H1 (cell line): ENCODE results near the gene HIVEP3. TPM values are rescaled to one million over a fixed set of nuclear protein-coding genes. Genes with fewer than 3 reads are reported as not detected.

Experiments
- polyA plus RNA-seq, 7 experiments: library from polyadenylated mRNA; depleted of rRNA in 3 of 7; stranded (reverse) in 5 of 7; unstranded in 2 of 7; fragments of >200 nt in 5 of 7; fragments of 200-250 nt in 2 of 7; gene quantifications; 1 replicate in 5 of 7; 2 replicates in 1 of 7; 4 replicates in 1 of 7; pipeline versions ENCODE4 v1.2.1 to v1.2.3, GENCODE V29; 2011 to 2013; ENCODE audit warnings: missing spikeins in 2 of 7, mixed read lengths in 2 of 7
- total RNA-seq: library from RNA; stranded (reverse); fragmentation: NEBNext Ultra II Directional; extraction: Animal tissue kit (Norgen Biotek cat#: 25700); gene quantifications from 2 replicates; pipeline ENCODE4 v1.2.1, GENCODE V29; 2021
- TF ChIP-seq, protein P1 (sequence below), 3 experiments: IDR thresholded peaks; 1 replicate in 2 of 3; 2 replicates in 1 of 3; pipeline versions ENCODE4 v1.5.1 to v1.6.1; 2011; ENCODE audit warnings: low read length in 3 of 3, mild to moderate bottlenecking in 3 of 3, inconsistent platforms in 2 of 3, low read depth in 1 of 3, moderate library complexity in 1 of 3; ENCODE audit not compliant: insufficient read depth in 1 of 3; ENCODE audit errors: control extremely low read depth in 1 of 3

HIVEP3 gene
- total and polyA plus RNA-seq, 2 of the 8 experiments (the other 6 are each of a cell fraction or from before 2014, with no cell fraction given) = 0.24 to 0.69 TPM

DNA sequence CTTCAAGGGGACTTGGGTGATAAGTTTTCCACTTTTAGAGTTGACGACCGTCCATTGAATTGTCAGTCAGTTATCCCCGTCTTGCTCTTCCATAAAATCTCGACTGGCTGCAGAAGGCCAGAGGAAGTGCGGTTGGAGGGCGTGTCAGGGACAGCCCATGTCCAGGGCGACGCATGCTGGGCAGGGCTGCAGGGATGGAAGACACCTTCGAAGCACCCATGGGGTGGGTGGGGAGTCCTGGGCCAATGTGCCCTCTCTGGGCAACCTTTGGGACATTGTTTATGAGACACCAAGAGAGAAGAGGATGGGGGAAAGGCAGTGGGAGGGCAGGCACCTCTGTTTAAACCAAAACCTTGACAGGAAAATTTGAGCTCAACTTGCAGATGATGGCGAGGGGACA lies 395.7 kb downstream of the HIVEP3 start (continued):
- TF ChIP-seq, protein P1, sequence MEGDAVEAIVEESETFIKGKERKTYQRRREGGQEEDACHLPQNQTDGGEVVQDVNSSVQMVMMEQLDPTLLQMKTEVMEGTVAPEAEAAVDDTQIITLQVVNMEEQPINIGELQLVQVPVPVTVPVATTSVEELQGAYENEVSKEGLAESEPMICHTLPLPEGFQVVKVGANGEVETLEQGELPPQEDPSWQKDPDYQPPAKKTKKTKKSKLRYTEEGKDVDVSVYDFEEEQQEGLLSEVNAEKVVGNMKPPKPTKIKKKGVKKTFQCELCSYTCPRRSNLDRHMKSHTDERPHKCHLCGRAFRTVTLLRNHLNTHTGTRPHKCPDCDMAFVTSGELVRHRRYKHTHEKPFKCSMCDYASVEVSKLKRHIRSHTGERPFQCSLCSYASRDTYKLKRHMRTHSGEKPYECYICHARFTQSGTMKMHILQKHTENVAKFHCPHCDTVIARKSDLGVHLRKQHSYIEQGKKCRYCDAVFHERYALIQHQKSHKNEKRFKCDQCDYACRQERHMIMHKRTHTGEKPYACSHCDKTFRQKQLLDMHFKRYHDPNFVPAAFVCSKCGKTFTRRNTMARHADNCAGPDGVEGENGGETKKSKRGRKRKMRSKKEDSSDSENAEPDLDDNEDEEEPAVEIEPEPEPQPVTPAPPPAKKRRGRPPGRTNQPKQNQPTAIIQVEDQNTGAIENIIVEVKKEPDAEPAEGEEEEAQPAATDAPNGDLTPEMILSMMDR (IDR thresholded peaks at IDR 0.05; ENCODE audit: control extremely low read depth in 1 of 3, insufficient read depth in 1 of 3, low read depth in 1 of 3, low read length in 3 of 3) = no peak
